SKM-1 treated with dmso at 0.1 percent for 144 hours (cell line): Measurements from ENCODE around the gene BCR.

Experiments used
- DNase-seq: peaks from one replicate; lab custom pipeline; 2025; ENCODE audit not compliant: unreplicated experiment; lab: John Stamatoyannopoulos, UW

Gene BCR

GRCh38 chr22:23258826-23259170, 78.5 kb downstream of the BCR start:
- no peak for DNase-seq

- DNase-seq, result no peak
Observed at GRCh38 chr22:23259916-23260644, 79.8 kb downstream of the BCR start.

GRCh38 chr22:23260645-23261581, 80.6 kb downstream of the BCR start:
- DNase-seq, result no peak

- DNase-seq, result no peak
Observed at GRCh38 chr22:23261900-23262450, 81.7 kb downstream of the BCR start.

GRCh38 chr22:23262518-23263332, 82.4 kb downstream of the BCR start:
- DNase-seq, result no peak

GRCh38 chr22:23263651-23264555, 83.6 kb downstream of the BCR start:
- no peak for DNase-seq

- no peak for DNase-seq
Observed at GRCh38 chr22:23264610-23265367, 84.5 kb downstream of the BCR start.

- no peak for DNase-seq
Observed at GRCh38 chr22:23265368-23265700, 85.0 kb downstream of the BCR start.

- no peak for DNase-seq
Observed at GRCh38 chr22:23266780-23267179, 86.5 kb downstream of the BCR start.

- no peak for DNase-seq
Observed at GRCh38 chr22:23267226-23268043, 87.1 kb downstream of the BCR start.

GRCh38 chr22:23268139-23268712, 87.9 kb downstream of the BCR start:
- no peak for DNase-seq

GRCh38 chr22:23268877-23269276, 88.6 kb downstream of the BCR start:
- no peak for DNase-seq

GRCh38 chr22:23269441-23270211, 89.3 kb downstream of the BCR start:
- DNase-seq, result no peak

- DNase-seq, result no peak
Observed at GRCh38 chr22:23270212-23270733, 90.0 kb downstream of the BCR start.

- DNase-seq, result no peak
Observed at GRCh38 chr22:23270798-23271596, 90.7 kb downstream of the BCR start.

- no peak for DNase-seq
Observed at GRCh38 chr22:23271597-23271908, 91.2 kb downstream of the BCR start.

- DNase-seq, result no peak
Observed at GRCh38 chr22:23272371-23272770, 92.1 kb downstream of the BCR start.
